Bladder microvascular endothelial cell (primary cell): ENCODE measurements around the gene RORC. TPM values are rescaled to one million over a fixed set of nuclear protein-coding genes. Genes with fewer than 3 reads are reported as not detected.

Experiments
- total RNA-seq: library from RNA; depleted of rRNA; stranded (reverse); fragments of >200 nt; gene quantifications from 2 replicates; pipeline ENCODE4 v1.2.3, GENCODE V29; 2014

Gene RORC
- not detected in 2 replicates for total RNA-seq

DNA sequence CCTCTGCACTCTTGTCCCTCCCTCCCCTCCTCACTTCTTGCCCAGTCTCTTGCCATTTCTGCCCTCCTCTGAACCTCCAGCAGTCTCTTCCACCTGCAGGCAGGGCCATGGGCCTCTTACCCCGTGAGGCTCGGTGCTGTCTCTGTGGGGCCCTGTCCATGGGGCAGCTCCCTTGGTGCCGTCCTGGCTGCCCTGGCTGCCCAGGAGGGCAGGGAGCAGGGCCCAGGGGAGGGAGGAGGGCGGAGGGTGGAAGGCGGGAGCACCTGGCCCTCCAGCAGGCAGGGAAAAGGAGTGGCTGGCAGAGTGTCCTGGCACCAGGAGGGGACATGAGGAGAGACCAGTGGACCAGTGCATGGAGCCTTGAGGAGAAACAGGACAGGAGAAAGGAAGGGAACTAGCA, at the start of gene RORC:
Gene RORC (minus strand): TSS at position 198 of the 400 bp plus-strand sequence. CDS start 38 bp downstream, at position 160.

DNA sequence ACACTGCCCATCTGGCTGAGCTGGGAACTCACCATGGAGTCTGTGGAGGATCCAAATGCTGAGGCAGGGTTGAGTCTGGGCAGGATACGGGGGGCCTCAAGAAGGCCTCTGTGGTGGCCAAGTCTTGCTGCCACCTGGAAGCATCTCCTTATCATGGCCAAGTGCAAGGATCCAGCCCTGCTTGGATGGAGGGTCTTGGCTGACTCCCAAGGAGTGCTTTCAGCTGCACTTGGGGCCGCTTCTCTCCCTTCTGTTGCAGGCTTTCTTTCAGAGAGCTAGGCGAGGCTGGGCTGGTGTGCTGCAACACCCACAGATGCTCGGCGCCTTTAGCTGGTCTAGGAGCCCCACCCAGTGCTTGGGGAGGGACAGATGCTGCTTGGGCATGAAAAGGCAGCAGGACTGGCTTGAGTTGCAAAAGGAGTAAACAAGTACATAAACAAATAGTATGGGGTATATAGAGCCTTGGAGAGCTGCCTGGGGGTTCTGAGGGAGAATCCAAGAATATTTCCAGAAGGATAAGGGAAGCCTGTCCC, 21.9 kb upstream of the RORC start, which contains the start of gene THEM5:
Gene THEM5 (minus strand): TSS at position 302 of the 533 bp plus-strand sequence. CDS start 147 bp downstream, at position 155.

DNA sequence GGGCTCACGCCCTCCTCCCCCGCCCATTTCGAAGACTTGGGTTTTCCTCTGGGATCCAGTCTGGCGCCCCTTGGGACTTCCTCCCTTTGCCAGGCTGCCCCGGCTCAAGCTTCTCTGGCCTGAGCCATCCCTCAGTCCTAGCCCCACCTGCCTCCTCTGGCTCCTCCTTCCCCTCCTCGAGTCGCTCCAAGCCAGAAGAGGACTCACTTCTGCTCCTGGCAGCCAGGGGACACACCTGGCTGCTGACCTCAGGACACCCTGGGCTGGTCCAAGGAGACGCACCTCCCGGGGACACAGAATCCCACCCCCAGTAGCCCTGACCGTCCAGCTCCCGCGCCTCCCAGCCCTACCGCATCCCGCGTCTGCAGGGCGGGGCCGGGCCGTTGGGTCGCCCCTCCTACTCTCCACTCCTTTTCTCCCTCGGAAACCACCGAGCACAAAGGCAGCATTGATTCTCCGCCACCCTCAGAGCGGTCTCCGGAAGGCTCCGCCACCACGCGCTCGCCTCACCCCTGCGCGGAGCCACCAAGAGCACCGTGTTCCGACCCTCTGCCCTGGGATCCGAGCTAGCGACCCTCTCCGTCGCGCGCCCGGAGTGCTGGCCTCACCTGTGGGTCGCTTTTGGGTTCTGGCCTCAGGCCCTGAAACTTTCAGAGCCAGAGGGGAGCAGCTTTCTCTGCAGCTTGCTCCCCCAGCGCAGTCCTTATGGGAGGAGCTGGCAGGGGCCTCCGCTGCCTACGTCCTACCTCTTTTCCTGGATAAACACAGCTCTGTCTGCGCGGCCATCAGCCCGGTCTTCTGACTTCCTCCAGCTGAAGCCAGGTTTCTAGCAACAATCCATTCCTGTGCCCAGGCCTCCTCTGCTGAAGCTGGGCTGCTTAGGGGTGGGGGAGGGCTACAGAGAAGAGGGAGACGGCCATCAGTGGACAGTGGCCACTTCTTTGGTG, 8.1 kb upstream of the RORC start, which contains the start of gene C2CD4D:
Gene C2CD4D (minus strand): TSS at position 364 of the 947 bp plus-strand sequence. CDS start 831 bp downstream, outside the sequence.

DNA sequence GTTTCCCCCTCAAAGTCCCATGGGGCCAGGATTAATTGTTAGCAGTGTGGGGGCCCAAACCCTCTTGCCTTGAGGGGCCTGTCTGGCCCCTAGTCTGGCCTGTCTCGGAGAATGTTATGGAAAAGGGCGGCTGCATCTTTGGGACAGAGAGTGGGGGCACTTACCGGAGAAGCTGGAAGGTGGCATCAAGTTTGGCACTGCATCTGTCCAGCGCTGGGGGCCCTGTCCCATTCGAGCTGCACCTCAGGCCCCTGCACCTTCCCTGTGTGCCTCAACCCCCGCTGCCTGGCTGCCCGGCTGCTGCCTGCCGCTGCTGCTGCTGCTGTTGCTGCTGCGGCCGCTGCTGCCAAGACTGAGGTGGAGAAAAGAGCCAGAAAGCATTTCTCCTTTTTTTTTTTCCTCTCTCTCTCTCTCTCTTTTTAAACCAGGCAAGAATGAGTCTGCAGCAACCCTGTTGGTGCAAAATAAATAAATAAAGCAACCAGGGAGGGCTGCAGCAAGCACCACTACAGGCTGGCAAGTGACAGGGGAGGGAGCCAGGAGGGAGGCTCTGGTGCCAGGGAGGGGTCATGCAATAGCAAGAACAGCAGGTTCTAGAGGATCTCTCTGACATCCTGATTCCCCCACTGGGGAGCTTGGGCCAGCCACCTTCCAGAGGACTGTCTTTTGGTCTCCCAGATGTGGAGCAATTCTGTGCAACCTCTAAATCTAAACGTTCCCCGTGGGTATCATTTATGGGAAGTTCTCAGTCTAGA, 26.4 kb downstream of the RORC start, which contains the start of gene LINGO4:
Gene LINGO4 (minus strand): TSS at position 354 of the 755 bp plus-strand sequence. CDS start 2,715 bp downstream, outside the sequence.

DNA sequence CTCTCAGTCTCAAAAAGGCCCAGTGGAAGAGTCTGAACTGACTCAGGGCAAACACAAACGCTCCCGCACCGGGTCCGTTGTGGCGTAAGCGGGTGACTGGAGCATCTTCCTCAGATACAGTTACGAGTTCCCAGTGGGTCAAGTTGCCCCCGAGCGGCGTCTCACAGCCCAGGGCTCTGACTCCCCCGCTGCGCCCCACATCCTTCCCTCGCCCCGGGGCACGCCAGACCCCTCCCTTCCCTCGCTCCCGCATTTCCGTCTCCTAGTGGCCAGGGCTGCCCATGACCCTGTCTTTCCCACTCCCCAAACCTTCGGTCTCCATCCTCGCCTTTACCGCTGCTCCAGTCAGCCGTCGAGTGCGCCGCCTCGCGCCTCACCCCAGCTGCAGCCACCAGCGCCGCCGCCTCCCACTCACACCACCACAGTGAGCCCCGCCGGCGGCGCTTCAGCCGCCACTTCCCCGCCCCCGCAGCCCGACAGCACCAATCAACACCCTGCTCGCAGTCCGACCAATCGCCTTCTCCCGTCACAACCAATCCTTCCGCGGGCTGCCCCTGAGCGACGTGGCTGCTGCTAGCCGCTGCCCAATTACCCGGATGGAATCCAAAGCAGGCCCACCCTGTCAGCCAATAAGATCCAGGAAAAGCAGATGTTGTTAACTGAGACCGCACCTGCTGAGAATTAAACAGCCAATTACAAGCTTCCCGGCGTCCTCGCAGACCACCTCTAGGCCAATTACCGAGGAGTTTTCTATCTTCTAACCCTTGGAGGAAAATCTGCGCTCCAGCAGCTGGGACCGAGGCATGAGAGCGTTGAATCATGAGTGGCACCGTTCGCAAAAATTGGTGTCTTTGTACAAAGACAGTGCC, 41.3 kb downstream of the RORC start, which contains the start of gene TDRKH:
Gene TDRKH (minus strand): TSS at position 430 of the 869 bp plus-strand sequence. CDS start 7,478 bp downstream, outside the sequence.

DNA sequence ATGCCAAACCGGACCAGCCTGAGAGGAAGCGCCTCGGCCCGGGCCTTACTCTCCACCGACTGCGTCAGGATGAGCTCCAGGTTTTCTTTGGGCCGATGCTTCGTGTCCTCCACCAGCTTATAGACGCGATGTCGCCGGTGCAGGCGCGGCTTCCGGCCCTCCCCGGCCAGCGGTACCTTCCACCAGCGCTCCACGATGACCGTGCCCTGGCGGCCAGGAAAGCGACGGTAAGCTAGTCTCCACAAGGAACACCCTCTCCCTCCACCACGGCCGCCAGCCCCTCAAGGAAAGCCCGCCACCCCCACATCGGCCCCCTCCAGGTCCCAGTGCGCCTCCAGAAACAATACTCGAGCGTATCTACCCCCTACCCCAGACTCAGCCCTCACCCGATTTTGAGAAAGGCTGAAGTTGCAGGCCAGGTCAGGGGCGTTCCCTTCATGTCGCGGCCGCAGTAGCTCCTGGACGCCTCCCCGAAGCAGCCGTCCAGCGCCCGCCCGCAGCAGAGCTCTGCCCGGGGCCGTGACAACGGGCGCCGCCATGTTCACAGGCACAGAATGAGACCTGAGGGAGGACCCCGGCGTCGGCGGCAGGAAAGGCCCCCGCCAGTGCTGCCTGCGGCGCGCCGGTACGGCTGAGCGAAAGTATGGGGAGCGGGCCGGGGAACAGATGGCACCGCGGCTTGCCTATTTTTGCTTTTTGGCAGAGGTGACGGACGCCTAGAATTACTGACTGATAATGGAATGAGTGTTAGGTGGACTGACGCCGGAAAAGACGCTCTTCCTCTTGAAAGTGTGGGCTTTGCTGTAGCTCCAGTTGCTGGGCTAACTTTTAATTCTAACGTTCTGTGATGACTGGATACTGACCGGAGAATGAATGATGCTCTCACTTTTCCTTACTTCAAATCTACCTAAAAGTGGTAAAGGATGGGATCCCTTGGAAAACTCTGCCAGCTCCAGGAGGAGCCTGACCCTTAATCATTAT, 68.4 kb downstream of the RORC start, which contains the start of gene MRPL9:
Gene MRPL9 (minus strand): TSS at position 556 of the 981 bp plus-strand sequence. CDS start 17 bp downstream, at position 539.

Other genes with a start within 250 kb of the RORC start
- gene SNX27, start 219.8 kb downstream of the RORC start, total RNA-seq: 9.9 and 28.6 TPM in 2 replicates
- not detected in 2 replicates for gene CELF3, start 115.0 kb downstream of the RORC start, total RNA-seq
- not detected in 2 replicates for gene RIIAD1, start 110.3 kb downstream of the RORC start, total RNA-seq
- 84.4 and 102 TPM in 2 replicates for gene MRPL9, start 68.3 kb downstream of the RORC start, total RNA-seq
- 3.2 and 6.4 TPM in 2 replicates for gene TDRKH, start 41.3 kb downstream of the RORC start, total RNA-seq
- gene LINGO4, start 26.4 kb downstream of the RORC start, total RNA-seq: not detected in 2 replicates
- not detected in 2 replicates for gene C2CD4D, start 8.0 kb upstream of the RORC start, total RNA-seq
- not detected in 2 replicates for gene THEM5, start 21.9 kb upstream of the RORC start, total RNA-seq
- gene THEM4, start 77.7 kb upstream of the RORC start, total RNA-seq: 5.4 and 5.5 TPM in 2 replicates
- gene S100A10, start 162.1 kb upstream of the RORC start, total RNA-seq: 122 and 213 TPM in 2 replicates
- 16.2 and 19.0 TPM in 2 replicates for gene S100A11, start 205.2 kb upstream of the RORC start, total RNA-seq